Nephron (organoid): ENCODE measurements around the gene CREM.

Experiments
- H3K27ac Mint-ChIP-seq, 3 experiments: 2 replicates each; pipeline ENCODE4 v1.8.0; 2020; ENCODE audit warnings: mixed read lengths in 3 of 3, mild to moderate bottlenecking in 2 of 3, moderate library complexity in 1 of 3
- H3K27me3 Mint-ChIP-seq: 2 replicates; pipeline ENCODE4 v1.8.0; 2021; ENCODE audit warnings: low read depth, mild to moderate bottlenecking, moderate library complexity, mixed read lengths
- H3K36me3 Mint-ChIP-seq: 2 replicates; pipeline ENCODE4 v1.8.0; 2020; ENCODE audit warnings: low read depth, mixed read lengths
- H3K4me1 Mint-ChIP-seq: 2 replicates; pipeline ENCODE4 v1.8.0; 2020; ENCODE audit warnings: mixed read lengths
- H3K4me3 Mint-ChIP-seq, 3 experiments: 2 replicates each; pipeline ENCODE4 v1.8.0; 2020; ENCODE audit warnings: mild to moderate bottlenecking in 3 of 3, mixed read lengths in 3 of 3, moderate library complexity in 2 of 3
- H3K9me3 Mint-ChIP-seq: 2 replicates; pipeline ENCODE4 v1.8.0; 2020; ENCODE audit warnings: mixed read lengths
- CTCF ChIP-seq, 3 experiments: fragments of 200-600 bp; sonication (generic); IDR thresholded peaks; one replicate each; pipeline ENCODE4 v1.5.0; 2021; ENCODE audit warnings: antibody characterized with exemption in 3 of 3; ENCODE audit not compliant: unreplicated experiment in 3 of 3

The CREM gene

GRCh38 chr10:35172574-35172973 lies 45.9 kb downstream of the CREM start:
- Mint-ChIP-seq H3K27me3 (no peaks in the 10 kb centered on the region), H3K27ac (peak overlapping the region; percentile 13 to 78 (median 29)), H3K9me3 (peaks cover 11% of the 10 kb centered on the region), H3K36me3 (peaks cover 4% of the 10 kb centered on the region), H3K4me1 (peaks cover 14% of the 10 kb centered on the region), H3K4me3 (no peak overlapping the region)
- TF ChIP-seq CTCF (IDR thresholded peaks at IDR 0.05; ENCODE audit: unreplicated experiment in 3 of 3): no peak

GRCh38 chr10:35178331-35178730 lies 51.7 kb downstream of the CREM start:
- Mint-ChIP-seq H3K27me3 (no peaks in the 10 kb centered on the region), H3K9me3 (no peaks in the 10 kb centered on the region), H3K36me3 (no peaks in the 10 kb centered on the region), H3K27ac (no peak overlapping the region), H3K4me1 (no peaks in the 10 kb centered on the region), H3K4me3 (no peak overlapping the region)
- no peak for TF ChIP-seq CTCF (IDR thresholded peaks at IDR 0.05; ENCODE audit: unreplicated experiment in 3 of 3)

- Mint-ChIP-seq H3K27ac (no peak overlapping the region), H3K4me3 (no peak overlapping the region), H3K27me3 (no peaks in the 10 kb centered on the region), H3K4me1 (no peaks in the 10 kb centered on the region), H3K36me3 (no peaks in the 10 kb centered on the region), H3K9me3 (no peaks in the 10 kb centered on the region)
- no peak for TF ChIP-seq CTCF (IDR thresholded peaks at IDR 0.05; ENCODE audit: unreplicated experiment in 3 of 3)
Measured at GRCh38 chr10:35182631-35183510, 56.2 kb downstream of the CREM start.

- no peak overlapping the region for H3K4me3 Mint-ChIP-seq
- no peaks in the 10 kb centered on the region for H3K27me3 Mint-ChIP-seq
- no peaks in the 10 kb centered on the region for H3K36me3 Mint-ChIP-seq
- TF ChIP-seq CTCF (IDR thresholded peaks at IDR 0.05; ENCODE audit: unreplicated experiment in 3 of 3): no peak
- H3K4me1 Mint-ChIP-seq: no peaks in the 10 kb centered on the region
- H3K9me3 Mint-ChIP-seq: no peaks in the 10 kb centered on the region
- peak overlapping the region in 1 of 3 experiments; percentile 21 for H3K27ac Mint-ChIP-seq
Measured at GRCh38 chr10:35184527-35185171, 58.0 kb downstream of the CREM start.

GRCh38 chr10:35185260-35186034 lies 58.8 kb downstream of the CREM start:
- no peak overlapping the region for H3K27ac Mint-ChIP-seq
- no peaks in the 10 kb centered on the region for H3K36me3 Mint-ChIP-seq
- TF ChIP-seq CTCF (IDR thresholded peaks at IDR 0.05; ENCODE audit: unreplicated experiment in 3 of 3): no peak
- H3K27me3 Mint-ChIP-seq: no peaks in the 10 kb centered on the region
- no peaks in the 10 kb centered on the region for H3K9me3 Mint-ChIP-seq
- no peak overlapping the region for H3K4me3 Mint-ChIP-seq
- no peaks in the 10 kb centered on the region for H3K4me1 Mint-ChIP-seq
